B cell (primary cell): ENCODE measurements around the gene DNPH1. TPM values are rescaled to one million over a fixed set of nuclear protein-coding genes. Genes with fewer than 3 reads are reported as not detected.

Experiments
- ATAC-seq: fragments of 200-7000 bp; cut with Tn5 transposase; one replicate; pipeline ENCODE4 v1.10.0; 2021; ENCODE audit warnings: low read depth, mild to moderate bottlenecking, moderate number of reproducible peaks, moderate library complexity
- CTCF ChIA-PET: fragments of 350-600 bp; sonication (Branson Sonifier 250); formaldehyde crosslinking; loops from one replicate; lab custom pipeline; 2021; ENCODE audit warnings: antibody characterized with exemption, inconsistent platforms; lab: Charles Lee
- POLR2A ChIA-PET: fragments of 350-600 bp; sonication (Branson Sonifier 250); formaldehyde crosslinking; loops from one replicate; lab custom pipeline; 2021; ENCODE audit warnings: antibody characterized with exemption; lab: Charles Lee
- DNase-seq: peaks from one replicate; pipeline ENCODE4 v3.0.0; 2013
- H2AFZ ChIP-seq: 2 replicates; pipeline ENCODE4 v1.6.1; 2012; ENCODE audit warnings: mild to moderate bottlenecking, low read depth, low read length; ENCODE audit not compliant: insufficient read depth, poor library complexity, severe bottlenecking
- H3K27ac ChIP-seq, 2 donors: 1 replicate in 1 of 2; 2 replicates in 1 of 2; pipeline ENCODE4 v1.5.1; 2012 to 2013; ENCODE audit warnings: low read length in 2 of 2, mild to moderate bottlenecking in 2 of 2, moderate library complexity in 1 of 2
- H3K27me3 ChIP-seq, 4 experiments: fragments of 200-600 bp in 1 of 4; sonication (generic) in 1 of 4; replicated peaks in 1 of 4; 1 replicate in 2 of 4; 2 replicates in 2 of 4; pipeline versions ENCODE4 v1.6.1 to v1.7.0; 2013 to 2016; ENCODE audit warnings: low read length in 3 of 4, mild to moderate bottlenecking in 2 of 4, mixed read lengths in 1 of 4, moderate library complexity in 1 of 4; ENCODE audit not compliant: insufficient read depth in 4 of 4, control insufficient read depth in 3 of 4; ENCODE audit errors: control extremely low read depth in 1 of 4
- H3K36me3 ChIP-seq, 2 experiments: replicated peaks in 1 of 2; 1 replicate in 1 of 2; 2 replicates in 1 of 2; pipeline versions ENCODE4 v1.6.1 to v1.7.1; 2013; ENCODE audit warnings: low read length in 1 of 2; ENCODE audit not compliant: insufficient read depth in 2 of 2, control insufficient read depth in 1 of 2; ENCODE audit errors: control extremely low read depth in 1 of 2, extremely low read depth in 1 of 2
- H3K4me1 ChIP-seq, 2 donors: fragments of 200-600 bp in 1 of 2; sonication (generic) in 1 of 2; 1 replicate in 1 of 2; 2 replicates in 1 of 2; pipeline versions ENCODE4 v1.5.1 to v1.6.1; 2013 to 2017; ENCODE audit warnings: low read length in 2 of 2; ENCODE audit not compliant: control insufficient read depth in 2 of 2, insufficient read depth in 2 of 2
- H3K4me2 ChIP-seq: replicated peaks from 2 replicates; pipeline ENCODE3; 2012; ENCODE audit warnings: mild to moderate bottlenecking, low read depth, low read length; ENCODE audit not compliant: poor library complexity, severe bottlenecking
- H3K4me3 ChIP-seq, 5 experiments: fragments of 200-600 bp in 1 of 5; sonication (generic) in 1 of 5; 1 replicate in 3 of 5; 2 replicates in 2 of 5; pipeline versions ENCODE4 v1.5.1 to v1.7.0; 2011 to 2016; ENCODE audit warnings: low read length in 4 of 5, mild to moderate bottlenecking in 4 of 5, low read depth in 2 of 5, control low read depth in 1 of 5, moderate library complexity in 1 of 5; ENCODE audit not compliant: insufficient read depth in 1 of 5; ENCODE audit errors: control extremely low read depth in 1 of 5, extremely low read depth in 1 of 5
- H3K79me2 ChIP-seq: fragments of 200-600 bp; sonication (generic); one replicate; pipeline ENCODE4 v1.6.0; 2016; ENCODE audit warnings: low read length; ENCODE audit not compliant: control insufficient read depth, insufficient read depth
- H3K9ac ChIP-seq: fragments of 200-600 bp; sonication (generic); 2 replicates; pipeline ENCODE4 v1.6.1; 2017; ENCODE audit warnings: mild to moderate bottlenecking, low read length, moderate library complexity
- H3K9me3 ChIP-seq, 3 donors: one replicate each; pipeline versions ENCODE4 v1.6.1 to v1.7.1; 2013; ENCODE audit warnings: low read length in 2 of 3; ENCODE audit not compliant: control insufficient read depth in 2 of 3, insufficient read depth in 1 of 3; ENCODE audit errors: control extremely low read depth in 1 of 3
- H4K20me1 ChIP-seq: 2 replicates; pipeline ENCODE4 v1.6.0; 2012; ENCODE audit warnings: mild to moderate bottlenecking, low read length; ENCODE audit not compliant: insufficient read depth, control insufficient read depth, poor library complexity, severe bottlenecking
- H3K27ac Mint-ChIP-seq: one replicate; pipeline ENCODE4 v1.8.0; 2021; ENCODE audit warnings: mixed read lengths
- H3K27me3 Mint-ChIP-seq: one replicate; pipeline ENCODE4 v1.8.0; 2021; ENCODE audit warnings: mixed read lengths
- H3K4me1 Mint-ChIP-seq: one replicate; pipeline ENCODE4 v1.8.0; 2021; ENCODE audit warnings: mixed read lengths
- H3K4me3 Mint-ChIP-seq: one replicate; pipeline ENCODE4 v1.8.0; 2021; ENCODE audit warnings: mixed read lengths
- H3K9me3 Mint-ChIP-seq: one replicate; pipeline ENCODE4 v1.8.0; 2022; ENCODE audit warnings: mixed read lengths; ENCODE audit not compliant: insufficient read depth
- CTCF ChIP-seq: fragments of 200-600 bp; IDR thresholded peaks from one replicate; pipeline ENCODE4 v1.8.0; 2022; ENCODE audit warnings: antibody characterized with exemption, mild to moderate bottlenecking
- EZH2 ChIP-seq: IDR thresholded peaks from 2 replicates; pipeline ENCODE4 v1.6.1; 2012; ENCODE audit warnings: borderline replicate concordance, low read depth, mild to moderate bottlenecking, moderate library complexity, low read length; ENCODE audit not compliant: insufficient read depth, poor library complexity, severe bottlenecking
- WGBS: methylation state at CpG from one replicate; pipeline ENCODE4 v1.1.5; 2013; ENCODE audit warnings: missing lambda C conversion rate; ENCODE audit not compliant: insufficient coverage; 5-methylcytosine and 5-hydroxymethylcytosine counted together
- intact Hi-C: fragments of 100-400 bp; cut with micrococcal nuclease; formaldehyde crosslinking; loops from one replicate; pipeline ENCODE4 v1.10.0; 2022
- polyA plus RNA-seq: library from polyadenylated mRNA; depleted of rRNA; stranded (reverse); fragments of >200 nt; gene quantifications from 2 replicates; pipeline ENCODE4 v1.2.3, GENCODE V29; 2012
- total RNA-seq, 2 donors: library from RNA; stranded (reverse); fragments of 120-200 nt in 1 of 2; gene quantifications; 1 replicate in 1 of 2; 2 replicates in 1 of 2; pipeline versions ENCODE4 v1.2.3 to v1.2.4, GENCODE V29; 2013 to 2022

The DNPH1 gene
- total and polyA plus RNA-seq, 2 donors (not counting 1 experiment from before 2014, with no cell fraction given) = 29.0 to 52.8 TPM

- Histone ChIP-seq H3K79me2 (no peaks in the 10 kb centered on the region), H3K4me3 (no peak overlapping the region), H3K27ac (no peak overlapping the region), H3K4me1 (no peaks in the 10 kb centered on the region), H3K36me3 (no peaks in the 10 kb centered on the region), H3K27me3 (peaks cover 0 to 6% (median 0%) of the 10 kb centered on the region in 4 experiments), H3K9me3 (peaks cover 0 to 4% (median 0%) of the 10 kb centered on the region in 3 donors), H3K4me2 (no peak overlapping the region), H3K9ac (no peak overlapping the region), H2AFZ (no peak overlapping the region), H4K20me1 (no peaks in the 10 kb centered on the region)
- 97% methylated on average over 4 of the region's 5 CpGs for WGBS
- Mint-ChIP-seq H3K27ac (no peak overlapping the region), H3K9me3 (no peaks in the 10 kb centered on the region), H3K27me3 (peaks cover 8% of the 10 kb centered on the region), H3K4me3 (no peak overlapping the region), H3K4me1 (peaks cover 6% of the 10 kb centered on the region)
- DNase-seq = no peak
- ChIA-PET CTCF (interaction anchor here (0.7 to 6.6 kb wide), 10 partner anchors 23 to 245 kb away, joined by 3 to 73 read pairs (median 8); partner anchors contain the start of gene CRIP3), POLR2A (no interaction called here)
- no peak for TF ChIP-seq CTCF
- no peak for TF ChIP-seq EZH2
- intact Hi-C loops = no loop called here
- no peak for ATAC-seq
These were observed 31.9 kb upstream of the DNPH1 start for GRCh38 chr6:43261198-43261597.

DNA sequence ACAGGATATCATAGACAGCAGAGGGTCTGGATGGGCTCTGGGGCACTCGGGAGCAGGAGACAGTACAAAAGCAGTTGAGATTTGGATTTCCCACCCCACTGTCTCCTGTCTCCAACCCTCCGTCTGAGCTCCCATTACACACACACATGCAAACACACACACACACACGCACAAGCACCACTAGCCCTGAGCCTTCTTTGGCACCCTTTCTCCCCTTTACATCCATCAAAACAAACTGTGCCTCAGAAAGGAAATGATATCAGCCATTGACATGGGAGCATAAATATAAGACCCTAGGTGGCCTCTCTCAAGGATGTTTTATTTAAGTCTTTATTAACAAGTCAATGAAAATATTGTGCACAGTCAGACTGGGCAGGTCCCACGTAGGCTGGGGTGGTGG, 31.5 kb upstream of the DNPH1 start:
- H3K9me3 Mint-ChIP-seq = no peaks in the 10 kb centered on the region
- Histone ChIP-seq H3K4me3 (no peak overlapping the region), H2AFZ (no peak overlapping the region), H3K9ac (no peak overlapping the region), H3K36me3 (no peaks in the 10 kb centered on the region), H3K27me3 (peaks cover 0 to 6% (median 0%) of the 10 kb centered on the region in 4 experiments), H3K79me2 (no peaks in the 10 kb centered on the region), H3K9me3 (peaks cover 0 to 4% (median 0%) of the 10 kb centered on the region in 3 donors), H3K27ac (no peak overlapping the region), H4K20me1 (no peaks in the 10 kb centered on the region), H3K4me1 (no peaks in the 10 kb centered on the region), H3K4me2 (no peak overlapping the region)
- WGBS = 97% methylated on average over 3 of the region's 4 CpGs
- H3K27me3 Mint-ChIP-seq = peaks cover 9% of the 10 kb centered on the region
- ChIA-PET CTCF (interaction anchor here (1.6 to 6.6 kb wide), 5 partner anchors 23 to 246 kb away, joined by 3 to 73 read pairs (median 32); partner anchors contain the start of gene CRIP3), POLR2A (no interaction called here)
- H3K4me1 Mint-ChIP-seq = peaks cover 6% of the 10 kb centered on the region
- no peak for ATAC-seq
- intact Hi-C loops = no loop called here
- H3K4me3 Mint-ChIP-seq = no peak overlapping the region
- H3K27ac Mint-ChIP-seq = no peak overlapping the region
- no peak for DNase-seq
- TF ChIP-seq CTCF = no peak
- no peak for TF ChIP-seq EZH2
